ENCODE results near the gene RBL2.
"Not testable (repeated sequence)": the region's sequence is repeated elsewhere in the genome, so short reads cannot be mapped to it uniquely, and the experiment has no call there.

DNA sequence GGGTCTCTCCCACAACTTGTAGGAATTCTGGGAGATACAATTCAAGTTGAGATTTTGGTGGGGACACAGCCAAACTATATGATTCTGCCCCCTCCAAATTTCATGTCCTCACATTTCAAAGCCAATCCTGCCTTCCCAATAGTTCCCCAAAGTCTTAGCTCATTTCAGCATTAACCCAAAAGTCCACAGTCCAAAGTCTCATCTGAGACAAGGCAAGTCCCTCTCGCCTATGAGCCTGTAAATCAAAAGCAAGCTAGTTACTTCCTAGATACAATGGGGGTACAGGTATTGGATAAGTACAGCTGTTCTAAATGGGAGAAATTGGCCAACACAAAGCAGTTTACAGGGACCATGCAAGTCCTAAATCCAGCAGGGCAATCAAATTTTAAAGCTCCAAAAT lies 78.5 kb downstream of the RBL2 start:
- TF ChIP-seq, protein P1, sequence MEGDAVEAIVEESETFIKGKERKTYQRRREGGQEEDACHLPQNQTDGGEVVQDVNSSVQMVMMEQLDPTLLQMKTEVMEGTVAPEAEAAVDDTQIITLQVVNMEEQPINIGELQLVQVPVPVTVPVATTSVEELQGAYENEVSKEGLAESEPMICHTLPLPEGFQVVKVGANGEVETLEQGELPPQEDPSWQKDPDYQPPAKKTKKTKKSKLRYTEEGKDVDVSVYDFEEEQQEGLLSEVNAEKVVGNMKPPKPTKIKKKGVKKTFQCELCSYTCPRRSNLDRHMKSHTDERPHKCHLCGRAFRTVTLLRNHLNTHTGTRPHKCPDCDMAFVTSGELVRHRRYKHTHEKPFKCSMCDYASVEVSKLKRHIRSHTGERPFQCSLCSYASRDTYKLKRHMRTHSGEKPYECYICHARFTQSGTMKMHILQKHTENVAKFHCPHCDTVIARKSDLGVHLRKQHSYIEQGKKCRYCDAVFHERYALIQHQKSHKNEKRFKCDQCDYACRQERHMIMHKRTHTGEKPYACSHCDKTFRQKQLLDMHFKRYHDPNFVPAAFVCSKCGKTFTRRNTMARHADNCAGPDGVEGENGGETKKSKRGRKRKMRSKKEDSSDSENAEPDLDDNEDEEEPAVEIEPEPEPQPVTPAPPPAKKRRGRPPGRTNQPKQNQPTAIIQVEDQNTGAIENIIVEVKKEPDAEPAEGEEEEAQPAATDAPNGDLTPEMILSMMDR (IDR thresholded peaks at IDR 0.05): not testable (repeated sequence)
- TF ChIP-seq POLR2A, POLR2AphosphoS5, EP300 (IDR thresholded peaks at IDR 0.05): not testable (repeated sequence)

All from sigmoid colon (tissue), 4 donors.